ENCODE data around the gene PRCD. TPM values are rescaled to one million over a fixed set of nuclear protein-coding genes. Genes with fewer than 3 reads are reported as not detected.

PRCD gene
- total RNA-seq, 1 experiment from 2014 or later, result 0.83 TPM

- Histone ChIP-seq H3K27me3 (ENCODE audit: control insufficient read depth, insufficient read depth, low read length) (peaks cover 48% of the 10 kb centered on the region), H3K4me3 (ENCODE audit: insufficient read depth, low read depth, low read length) (peak within 1 kb of the TSS; percentile 59), H3K36me3 (replicated peaks; ENCODE audit: control insufficient read depth, insufficient read depth, low read length) (no peaks in the 10 kb centered on the region)
- peak; percentile 84 for DNase-seq
Measured at GRCh38 chr17:76585649-76586593, 46.1 kb downstream of the PRCD start, which contains the start of gene ST6GALNAC2. ST6GALNAC2 (minus strand) TSS chr17:76585860; CDS start chr17:76585808, 52 bp downstream.

GRCh38 chr17:76586741-76587487 is 47.1 kb downstream of the PRCD start:
- Histone ChIP-seq H3K4me3 (ENCODE audit: insufficient read depth, low read depth, low read length) (no peak overlapping the region), H3K36me3 (replicated peaks; ENCODE audit: control insufficient read depth, insufficient read depth, low read length) (no peaks in the 10 kb centered on the region), H3K27me3 (ENCODE audit: control insufficient read depth, insufficient read depth, low read length) (peaks cover 46% of the 10 kb centered on the region)
- peak; percentile 41 for DNase-seq

GRCh38 chr17:76588182-76588581 is 48.3 kb downstream of the PRCD start:
- Histone ChIP-seq H3K27me3 (ENCODE audit: control insufficient read depth, insufficient read depth, low read length) (peaks cover 44% of the 10 kb centered on the region), H3K4me3 (ENCODE audit: insufficient read depth, low read depth, low read length) (no peak overlapping the region), H3K36me3 (replicated peaks; ENCODE audit: control insufficient read depth, insufficient read depth, low read length) (no peaks in the 10 kb centered on the region)
- no peak for DNase-seq

GRCh38 chr17:76593384-76593826 is 53.6 kb downstream of the PRCD start:
- H3K36me3 ChIP-seq (replicated peaks; ENCODE audit: control insufficient read depth, insufficient read depth, low read length), result no peaks in the 10 kb centered on the region
- peak; percentile 28 for DNase-seq
- no peak overlapping the region for H3K4me3 ChIP-seq (ENCODE audit: insufficient read depth, low read depth, low read length)
- H3K27me3 ChIP-seq (ENCODE audit: control insufficient read depth, insufficient read depth, low read length), result peaks cover 2% of the 10 kb centered on the region

- DNase-seq, result peak; percentile 43
- Histone ChIP-seq H3K27me3 (ENCODE audit: control insufficient read depth, insufficient read depth, low read length) (no peaks in the 10 kb centered on the region), H3K36me3 (replicated peaks; ENCODE audit: control insufficient read depth, insufficient read depth, low read length) (no peaks in the 10 kb centered on the region), H3K4me3 (ENCODE audit: insufficient read depth, low read depth, low read length) (no peak overlapping the region)
Measured at GRCh38 chr17:76593959-76594358, 54.1 kb downstream of the PRCD start.

- no peak for DNase-seq
- H3K27me3 ChIP-seq (ENCODE audit: control insufficient read depth, insufficient read depth, low read length), result no peaks in the 10 kb centered on the region
- H3K36me3 ChIP-seq (replicated peaks; ENCODE audit: control insufficient read depth, insufficient read depth, low read length), result no peaks in the 10 kb centered on the region
- no peak overlapping the region for H3K4me3 ChIP-seq (ENCODE audit: insufficient read depth, low read depth, low read length)
Measured at GRCh38 chr17:76594690-76595089, 54.8 kb downstream of the PRCD start.

Other genes starting within 250 kb of the PRCD start
- 0.70 and 1.1 TPM in 2 replicates for gene QRICH2, start 231.8 kb upstream of the PRCD start, total RNA-seq (2014; rRNA removed; shearing (Covaris generic))
- gene PRPSAP1, start 186.1 kb upstream of the PRCD start, total RNA-seq (2014; rRNA removed; shearing (Covaris generic)), result 51.9 and 56.8 TPM in 2 replicates
- gene SPHK1, start 155.4 kb upstream of the PRCD start, total RNA-seq (2014; rRNA removed; shearing (Covaris generic)), result 1.9 and 4.8 TPM in 2 replicates
- gene UBE2O, start 86.9 kb upstream of the PRCD start, total RNA-seq (2014; rRNA removed; shearing (Covaris generic)), result 52.2 and 58.7 TPM in 2 replicates
- 0.17 TPM in 1 of 2 replicates, not detected in the other for gene AANAT, start 72.4 kb upstream of the PRCD start, total RNA-seq (2014; rRNA removed; shearing (Covaris generic))
- 23.0 and 34.3 TPM in 2 replicates for gene RHBDF2, start 38.6 kb upstream of the PRCD start, total RNA-seq (2014; rRNA removed; shearing (Covaris generic))
- 1.4 and 3.5 TPM in 2 replicates for gene CYGB, start 2.3 kb upstream of the PRCD start, total RNA-seq (2014; rRNA removed; shearing (Covaris generic))
- 1.7 and 2.4 TPM in 2 replicates for gene ST6GALNAC2, start 45.8 kb downstream of the PRCD start, total RNA-seq (2014; rRNA removed; shearing (Covaris generic))
- gene ST6GALNAC1, start 103.7 kb downstream of the PRCD start, total RNA-seq (2014; rRNA removed; shearing (Covaris generic)), result not detected in 2 replicates
- 38.2 and 59.3 TPM in 2 replicates for gene MXRA7, start 170.9 kb downstream of the PRCD start, total RNA-seq (2014; rRNA removed; shearing (Covaris generic))
- 16.5 and 16.8 TPM in 2 replicates for gene JMJD6, start 186.6 kb downstream of the PRCD start, total RNA-seq (2014; rRNA removed; shearing (Covaris generic))
- gene METTL23, start 186.8 kb downstream of the PRCD start, total RNA-seq (2014; rRNA removed; shearing (Covaris generic)), result 50.0 and 54.4 TPM in 2 replicates
- gene SRSF2, start 197.3 kb downstream of the PRCD start, total RNA-seq (2014; rRNA removed; shearing (Covaris generic)), result 327 and 489 TPM in 2 replicates
- gene MFSD11, start 198.1 kb downstream of the PRCD start, total RNA-seq (2014; rRNA removed; shearing (Covaris generic)), result 11.1 and 16.5 TPM in 2 replicates

Data from H7 (cell line).